Left ventricle myocardium inferior (tissue), 1 donor: ENCODE measurements around the gene ALOXE3. TPM values are rescaled to one million over a fixed set of nuclear protein-coding genes. Genes with fewer than 3 reads are reported as not detected.
"Not testable (repeated sequence)": the region's sequence is repeated elsewhere in the genome, so short reads cannot be mapped to it uniquely, and the experiment has no call there.

Experiments
- DNase-seq: peaks from one replicate; pipeline ENCODE4 v3.0.0-alpha.2; 2020
- H3K27ac ChIP-seq: fragments of 200-600 bp; replicated peaks from 2 replicates; pipeline ENCODE4 v1.8.0; 2021
- H3K27me3 ChIP-seq: fragments of 200-600 bp; 2 replicates; pipeline ENCODE4 v1.8.0; 2021; ENCODE audit warnings: low read depth
- H3K36me3 ChIP-seq: fragments of 200-600 bp; 2 replicates; pipeline ENCODE4 v1.8.0; 2021
- H3K4me1 ChIP-seq: fragments of 200-600 bp; 2 replicates; pipeline ENCODE4 v1.8.0; 2021
- H3K4me3 ChIP-seq: fragments of 200-600 bp; 2 replicates; pipeline ENCODE4 v1.8.0; 2021; ENCODE audit warnings: mild to moderate bottlenecking, moderate library complexity
- H3K9me3 ChIP-seq: fragments of 200-600 bp; replicated peaks from 2 replicates; pipeline ENCODE4 v1.8.0; 2021
- intact Hi-C: fragments of 100-400 bp; cut with micrococcal nuclease; formaldehyde crosslinking; loops from one replicate; pipeline ENCODE4 v1.11.0; 2022
- total RNA-seq: library from RNA; stranded (reverse); fragmentation: NEBNext Ultra II Directional; extraction: Animal tissue kit (Norgen Biotek cat#: 25700); gene quantifications from one replicate; pipeline ENCODE4 v1.2.1, GENCODE V29; 2021
- TF ChIP-seq, protein P1 (sequence below): fragments of 200-600 bp; IDR thresholded peaks from 2 replicates; pipeline ENCODE4 v1.8.0; 2021; ENCODE audit warnings: antibody characterized with exemption, mild to moderate bottlenecking, borderline replicate concordance
- donor health status: DM: no; HTN: yes; CAD: no; lungs with severe emphysema.

ALOXE3 gene
- total RNA-seq, 1 donor from 2014 or later = not detected

GRCh38 chr17:8066841-8067775 lies 51.2 kb downstream of the ALOXE3 start:
- Histone ChIP-seq H3K36me3 (no peaks in the 10 kb centered on the region), H3K4me3 (no peak overlapping the region), H3K9me3 (no peaks in the 10 kb centered on the region), H3K27me3 (peaks cover 80% of the 10 kb centered on the region), H3K27ac (no peak overlapping the region), H3K4me1 (peaks cover 9% of the 10 kb centered on the region)
- intact Hi-C loops = no loop called here
- TF ChIP-seq, protein P1, sequence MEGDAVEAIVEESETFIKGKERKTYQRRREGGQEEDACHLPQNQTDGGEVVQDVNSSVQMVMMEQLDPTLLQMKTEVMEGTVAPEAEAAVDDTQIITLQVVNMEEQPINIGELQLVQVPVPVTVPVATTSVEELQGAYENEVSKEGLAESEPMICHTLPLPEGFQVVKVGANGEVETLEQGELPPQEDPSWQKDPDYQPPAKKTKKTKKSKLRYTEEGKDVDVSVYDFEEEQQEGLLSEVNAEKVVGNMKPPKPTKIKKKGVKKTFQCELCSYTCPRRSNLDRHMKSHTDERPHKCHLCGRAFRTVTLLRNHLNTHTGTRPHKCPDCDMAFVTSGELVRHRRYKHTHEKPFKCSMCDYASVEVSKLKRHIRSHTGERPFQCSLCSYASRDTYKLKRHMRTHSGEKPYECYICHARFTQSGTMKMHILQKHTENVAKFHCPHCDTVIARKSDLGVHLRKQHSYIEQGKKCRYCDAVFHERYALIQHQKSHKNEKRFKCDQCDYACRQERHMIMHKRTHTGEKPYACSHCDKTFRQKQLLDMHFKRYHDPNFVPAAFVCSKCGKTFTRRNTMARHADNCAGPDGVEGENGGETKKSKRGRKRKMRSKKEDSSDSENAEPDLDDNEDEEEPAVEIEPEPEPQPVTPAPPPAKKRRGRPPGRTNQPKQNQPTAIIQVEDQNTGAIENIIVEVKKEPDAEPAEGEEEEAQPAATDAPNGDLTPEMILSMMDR = no peak
- DNase-seq = no peak

DNA sequence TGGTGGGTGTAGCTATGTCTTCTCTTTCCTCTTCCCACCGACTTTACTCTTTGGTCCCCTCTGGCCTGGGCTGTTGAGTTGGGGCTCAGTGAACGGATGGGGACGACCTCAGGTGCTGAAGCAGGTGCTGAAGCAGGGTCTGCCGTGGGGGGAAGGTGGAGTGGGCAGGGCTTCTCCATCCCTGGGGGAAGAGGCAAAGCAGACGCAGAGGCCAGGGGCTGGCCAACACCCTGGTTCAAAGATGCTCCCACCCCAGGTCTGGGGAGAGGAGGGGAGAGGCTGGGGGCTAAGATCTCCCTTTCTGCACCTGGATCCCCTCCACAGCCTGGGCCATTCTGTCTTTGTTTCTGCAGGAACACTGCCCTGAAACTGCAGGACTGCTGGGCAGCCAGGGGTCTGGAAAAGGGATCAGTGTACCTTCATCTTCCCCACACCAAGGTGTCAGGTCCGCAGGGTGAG lies 53.7 kb downstream of the ALOXE3 start:
- Histone ChIP-seq H3K27me3 (peaks cover 81% of the 10 kb centered on the region), H3K4me3 (no peak overlapping the region), H3K4me1 (peaks cover 9% of the 10 kb centered on the region), H3K27ac (no peak overlapping the region), H3K9me3 (no peaks in the 10 kb centered on the region), H3K36me3 (no peaks in the 10 kb centered on the region)
- TF ChIP-seq, protein P1 = no peak
- DNase-seq = no peak
- intact Hi-C loops = no loop called here

DNA sequence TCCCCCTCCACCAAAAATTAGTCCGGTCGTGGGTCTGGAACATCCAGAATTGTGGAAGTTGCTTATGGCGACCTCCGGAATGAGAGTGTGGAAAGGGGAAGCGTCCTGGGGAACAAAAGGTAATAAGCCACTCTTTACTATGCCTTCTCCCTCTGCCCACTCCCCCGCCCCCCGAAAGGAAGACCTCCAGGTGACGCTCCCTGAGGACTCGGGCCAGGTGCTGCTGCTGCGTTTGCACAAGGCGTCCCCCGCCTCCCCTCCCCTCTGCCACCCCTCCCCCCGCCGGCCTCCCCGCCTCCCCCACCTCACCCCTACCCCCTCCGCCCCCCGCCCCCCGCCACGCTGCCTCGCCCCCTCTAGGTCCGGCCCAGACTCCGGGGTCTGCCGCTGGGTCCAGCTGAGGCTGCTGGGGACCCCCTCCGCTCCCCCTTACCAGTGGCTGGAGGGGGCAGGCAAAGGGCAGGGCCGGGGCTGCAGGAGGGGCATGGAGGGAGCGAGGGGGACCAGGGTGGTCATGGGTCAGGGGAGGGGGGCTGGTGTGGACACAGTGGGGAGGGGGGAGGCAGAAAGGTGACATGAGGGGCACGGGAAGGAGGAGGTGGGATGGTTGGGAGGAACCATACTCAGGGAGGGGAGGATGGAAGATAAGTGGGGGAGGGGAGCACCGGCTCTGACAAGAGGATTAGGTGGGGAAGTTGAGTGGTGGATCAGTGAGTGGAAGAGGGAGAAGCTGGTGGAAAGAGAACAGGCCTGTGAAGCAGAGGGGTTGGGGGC lies 54.4 kb downstream of the ALOXE3 start:
- Histone ChIP-seq H3K36me3 (no peaks in the 10 kb centered on the region), H3K27me3 (peaks cover 87% of the 10 kb centered on the region), H3K27ac (no peak overlapping the region), H3K9me3 (no peaks in the 10 kb centered on the region), H3K4me3 (no peak overlapping the region), H3K4me1 (peaks cover 9% of the 10 kb centered on the region)
- DNase-seq = no peak
- intact Hi-C loops = no loop called here
- TF ChIP-seq, protein P1 = no peak

DNA sequence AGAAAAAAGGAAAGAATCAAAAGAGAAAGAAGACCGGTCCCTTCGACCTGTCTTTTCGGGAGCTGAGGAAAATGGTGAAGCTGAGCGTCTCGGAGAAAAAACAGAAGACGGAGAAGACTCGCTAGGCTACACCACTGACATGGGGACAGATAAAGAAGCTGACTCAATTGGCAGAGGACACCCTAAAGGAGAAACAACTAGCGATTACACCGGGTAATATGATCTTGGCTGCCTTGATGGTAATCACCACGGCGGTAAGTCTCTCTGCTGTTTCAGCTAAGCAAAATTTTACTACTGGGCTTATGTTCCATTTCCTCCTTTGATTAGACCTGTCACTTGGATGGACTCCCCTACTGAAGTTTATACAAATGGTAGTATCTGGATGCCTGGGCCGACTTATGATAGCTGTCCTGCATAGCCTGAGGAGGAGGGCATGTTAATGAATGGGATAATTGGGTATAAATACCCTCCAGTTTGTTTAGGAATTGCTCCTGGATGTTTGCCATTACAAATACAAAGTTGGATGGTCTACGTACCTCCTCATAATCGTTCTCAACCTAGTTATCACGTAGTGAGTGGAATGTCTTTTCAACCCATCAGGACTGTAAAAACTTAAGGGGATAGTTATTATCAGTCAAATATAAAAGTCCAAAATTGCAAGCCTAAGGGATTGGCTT lies 55.4 kb downstream of the ALOXE3 start:
- Histone ChIP-seq H3K9me3 (no peaks in the 10 kb centered on the region), H3K36me3 (no peaks in the 10 kb centered on the region), H3K27me3 (peaks cover 94% of the 10 kb centered on the region), H3K4me3 (no peak overlapping the region), H3K27ac (no peak overlapping the region), H3K4me1 (peaks cover 9% of the 10 kb centered on the region)
- TF ChIP-seq, protein P1 = no peak
- no peak for DNase-seq
- intact Hi-C loops = no loop called here

DNA sequence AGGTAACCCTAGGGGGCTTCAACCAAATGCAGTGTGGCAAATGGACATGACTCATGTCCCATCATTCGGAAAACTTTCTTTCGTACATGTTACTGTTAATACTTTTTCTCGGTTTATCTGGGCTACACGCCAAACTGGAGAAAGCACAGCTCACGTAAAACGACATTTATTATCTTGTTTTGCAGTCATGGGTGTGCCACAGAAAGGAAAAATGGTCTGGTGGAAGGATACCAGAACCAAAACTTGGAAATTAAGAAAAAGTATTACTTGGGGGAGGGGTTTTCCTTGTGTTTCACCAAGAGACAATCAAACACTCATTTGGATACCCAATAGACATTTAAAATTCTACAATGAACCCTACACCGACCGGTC lies 55.9 kb downstream of the ALOXE3 start:
- intact Hi-C loops = no loop called here

DNA sequence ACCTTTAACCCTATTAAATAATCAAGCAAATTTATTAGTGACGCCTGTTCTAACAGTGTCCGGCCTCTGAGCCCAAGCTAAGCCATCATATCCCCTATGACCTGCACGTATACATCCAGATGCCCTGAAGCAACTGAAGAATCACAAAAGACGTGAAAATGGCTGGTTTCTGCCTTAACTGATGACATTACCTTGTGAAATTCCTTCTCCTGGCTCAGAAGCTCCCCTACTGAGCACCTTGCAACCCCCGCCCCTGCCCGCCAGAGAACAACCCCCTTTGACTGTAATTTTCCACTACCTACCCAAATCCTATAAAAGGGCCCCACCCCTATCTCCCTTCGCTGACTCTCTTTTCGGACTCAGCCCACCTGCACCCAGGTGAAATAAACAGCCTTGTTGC lies 56.5 kb downstream of the ALOXE3 start:
- DNase-seq, intact Hi-C loops, H3K4me3 ChIP-seq, H3K27ac ChIP-seq, H3K36me3 ChIP-seq, H3K9me3 ChIP-seq, H3K4me1 ChIP-seq: not testable (repeated sequence)
- peaks cover 92% of the 10 kb centered on the region for H3K27me3 ChIP-seq

More for the DNA sequence above, 55.9 kb downstream of the ALOXE3 start:
- H3K27me3 ChIP-seq = peaks cover 92% of the 10 kb centered on the region
- no peak overlapping the region for H3K4me3 ChIP-seq
- H3K9me3 ChIP-seq = no peaks in the 10 kb centered on the region
- DNase-seq = no peak
- TF ChIP-seq, protein P1 = no peak
- no peaks in the 10 kb centered on the region for H3K36me3 ChIP-seq
- peaks cover 9% of the 10 kb centered on the region for H3K4me1 ChIP-seq
- H3K27ac ChIP-seq = no peak overlapping the region
